ENCODE measurements around the gene ALKBH4.
"Not testable (repeated sequence)": the region's sequence is repeated elsewhere in the genome, so short reads cannot be mapped to it uniquely, and the experiment has no call there.

ALKBH4 gene

DNA sequence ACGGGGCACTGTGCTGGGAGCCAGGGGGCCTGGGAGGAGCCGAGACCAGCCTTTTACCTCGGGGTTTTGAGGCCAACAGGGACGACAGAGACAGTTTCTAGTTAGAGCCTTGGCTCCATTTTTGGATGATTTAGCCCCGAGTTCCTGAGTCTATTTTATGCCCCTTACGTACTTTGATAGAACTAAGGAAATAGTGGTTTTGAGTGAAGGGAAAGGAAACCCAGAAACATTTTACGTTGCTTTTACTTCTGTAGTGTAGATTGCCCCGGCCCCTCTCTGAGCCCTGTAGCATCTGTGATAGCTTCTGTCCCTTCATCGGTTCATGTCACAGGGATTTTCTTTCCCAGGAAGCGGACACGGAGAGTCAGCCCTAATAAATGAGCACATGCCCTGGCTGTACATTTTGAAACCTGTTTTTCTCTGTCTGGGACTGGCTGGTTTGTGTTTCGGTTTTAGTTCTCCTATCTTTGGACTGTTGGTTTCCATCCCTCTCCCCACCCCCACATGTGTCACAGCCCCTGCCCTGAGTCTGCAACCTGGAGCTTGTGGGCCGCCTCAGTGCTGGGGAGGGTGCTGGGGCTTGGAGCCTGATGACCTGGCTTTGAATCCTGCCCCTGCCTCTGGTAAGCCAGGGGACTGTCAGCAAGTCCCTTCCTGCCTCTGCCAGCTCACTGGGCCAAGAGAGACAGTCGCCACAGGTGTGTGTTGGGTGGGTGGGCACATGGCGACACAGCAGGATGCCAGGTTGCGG, 38.2 kb downstream of the ALKBH4 start:
- DNase-seq (ENCODE audit: low read depth), result peak; percentile 60

- DNase-seq (ENCODE audit: low read depth), result peak; percentile 72
These were observed 38.9 kb downstream of the ALKBH4 start for GRCh38 chr7:102425639-102426267.

GRCh38 chr7:102424787-102425218, 39.9 kb downstream of the ALKBH4 start:
- no peak for DNase-seq (ENCODE audit: low read depth)

DNA sequence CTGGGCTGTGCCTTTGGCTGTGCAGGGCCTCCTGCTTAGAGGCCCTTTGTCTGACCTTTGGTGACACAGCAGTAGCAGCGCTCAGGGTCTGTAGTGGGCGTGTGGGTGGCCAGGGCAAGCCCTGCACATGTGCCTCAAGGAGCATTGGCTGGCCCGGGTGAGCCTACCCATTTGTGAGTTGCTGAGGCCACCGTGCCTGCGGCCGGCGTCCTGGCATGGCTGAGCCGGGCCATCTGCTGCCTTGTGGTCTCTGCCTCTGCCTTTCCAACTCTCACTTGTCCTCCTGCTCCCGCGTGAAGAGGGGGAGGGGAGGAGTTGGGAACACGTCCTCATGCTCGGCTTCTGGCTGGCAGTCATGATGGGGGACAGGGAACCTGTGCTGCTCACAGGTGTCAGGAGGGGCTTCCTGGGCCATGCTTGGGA, 40.5 kb downstream of the ALKBH4 start:
- DNase-seq (ENCODE audit: low read depth), result no peak

DNA sequence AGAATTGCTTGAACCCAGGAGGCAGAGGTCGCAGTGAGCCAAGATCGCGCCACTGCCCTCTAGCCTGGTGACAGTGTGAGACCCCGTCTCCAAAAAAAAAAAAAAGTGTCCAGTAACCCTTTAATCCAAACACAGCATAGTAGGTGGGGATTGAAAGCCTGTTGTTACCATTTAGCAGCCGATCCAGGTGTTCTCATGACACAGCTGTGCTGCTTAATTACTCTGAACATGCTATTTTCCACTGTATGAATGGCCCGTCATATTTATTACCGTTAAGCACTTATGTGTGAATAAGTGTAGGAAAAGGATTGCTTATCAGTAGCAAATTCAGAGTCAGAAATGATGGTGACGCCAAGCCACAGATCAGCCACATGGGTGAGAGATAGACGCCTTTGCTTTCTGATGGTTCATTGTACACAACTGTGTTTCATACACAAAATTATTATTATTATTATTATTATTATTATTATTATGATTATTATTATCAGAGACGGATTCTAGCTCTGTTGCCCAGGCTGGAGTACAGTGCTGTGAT, 42.9 kb downstream of the ALKBH4 start:
- no peak for DNase-seq (ENCODE audit: low read depth)

DNA sequence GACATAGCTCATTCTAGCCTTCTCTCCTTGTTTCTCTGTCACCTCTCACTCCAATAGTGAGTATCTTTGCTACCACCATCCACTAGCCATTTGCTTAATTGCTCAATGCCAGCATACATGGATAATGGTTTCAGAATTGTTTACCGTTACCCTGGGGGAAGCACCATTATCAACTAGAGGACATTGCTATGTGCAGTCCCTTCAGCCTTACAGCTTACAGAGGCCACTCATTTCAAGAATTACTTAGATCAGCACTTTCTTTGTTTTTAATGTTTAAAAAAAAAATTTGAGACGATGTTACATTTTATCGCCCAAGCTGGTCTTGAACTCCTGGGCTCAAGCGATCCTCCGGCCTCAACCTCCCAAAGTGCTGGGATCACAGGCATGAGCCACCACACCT, 46.1 kb downstream of the ALKBH4 start:
- DNase-seq (ENCODE audit: low read depth), result no peak

GRCh38 chr7:102417105-102417504, 47.6 kb downstream of the ALKBH4 start:
- DNase-seq (ENCODE audit: low read depth), result no peak

GRCh38 chr7:102416406-102416805, 48.3 kb downstream of the ALKBH4 start:
- no peak for DNase-seq (ENCODE audit: low read depth)

GRCh38 chr7:102415685-102416225, 48.9 kb downstream of the ALKBH4 start:
- DNase-seq (ENCODE audit: low read depth), result peak; percentile 46

DNA sequence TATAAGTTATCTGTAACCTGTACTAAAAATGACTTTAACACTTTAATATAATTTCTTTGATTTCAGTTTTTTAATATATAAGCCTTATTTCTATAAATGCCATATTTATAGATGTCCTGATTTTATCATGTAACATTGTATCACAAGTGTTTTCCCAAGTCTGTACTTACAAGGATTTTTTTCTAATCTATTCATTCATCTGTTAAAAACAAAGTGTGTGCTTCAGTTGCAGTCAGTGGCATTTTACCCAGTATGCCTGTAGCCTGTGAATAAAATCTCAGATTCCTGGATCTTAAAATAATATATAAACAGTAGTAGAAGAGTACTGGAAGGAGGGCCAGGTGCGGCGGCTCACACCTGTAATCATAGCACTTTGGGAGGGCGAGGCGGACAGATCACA, 51.1 kb downstream of the ALKBH4 start:
- DNase-seq (ENCODE audit: low read depth), result no peak

GRCh38 chr7:102413091-102413490, 51.6 kb downstream of the ALKBH4 start:
- no peak for DNase-seq (ENCODE audit: low read depth)

DNA sequence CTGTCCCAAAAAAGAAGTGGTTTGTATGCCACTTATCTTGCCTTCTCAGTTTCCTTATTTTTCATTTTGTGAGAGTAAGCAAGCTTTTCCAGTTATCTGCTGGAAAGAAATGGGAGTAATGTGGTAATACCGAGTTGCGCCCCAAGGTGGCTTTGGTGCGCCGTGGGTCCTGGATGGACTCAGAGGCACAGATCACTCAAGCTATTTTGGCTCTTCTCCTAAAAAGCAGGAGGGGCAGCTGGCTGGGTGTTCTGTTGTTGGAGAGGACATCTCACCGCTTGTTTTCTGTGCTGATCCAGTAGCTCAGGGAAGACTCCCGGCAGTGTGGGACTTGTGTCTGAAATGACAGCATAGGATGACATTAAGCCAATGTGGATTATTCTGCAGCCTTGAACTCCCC, 52.1 kb downstream of the ALKBH4 start:
- no peak for DNase-seq (ENCODE audit: low read depth)

DNA sequence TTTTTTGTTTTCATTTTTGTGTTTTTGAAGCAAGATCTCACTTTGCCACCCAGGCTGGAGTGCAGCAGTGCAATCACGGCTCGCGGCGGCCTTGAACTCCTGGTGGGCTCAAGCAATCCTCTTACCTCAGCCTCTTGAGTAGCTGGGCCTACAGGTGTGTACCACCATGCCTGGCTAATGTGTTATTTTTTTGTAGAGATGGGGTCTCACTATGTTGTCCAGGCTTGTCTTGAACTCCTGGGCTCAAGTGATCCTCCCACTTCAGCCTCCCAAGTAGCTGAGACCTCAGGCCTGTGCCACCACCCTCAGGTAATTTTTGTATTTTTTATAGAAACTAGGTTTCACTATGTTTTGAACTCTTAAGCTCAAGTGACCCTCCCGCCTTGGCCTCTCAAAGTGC, 53.7 kb downstream of the ALKBH4 start:
- no peak for DNase-seq (ENCODE audit: low read depth)

GRCh38 chr7:102410123-102410522, 54.5 kb downstream of the ALKBH4 start:
- no peak for DNase-seq (ENCODE audit: low read depth)

DNA sequence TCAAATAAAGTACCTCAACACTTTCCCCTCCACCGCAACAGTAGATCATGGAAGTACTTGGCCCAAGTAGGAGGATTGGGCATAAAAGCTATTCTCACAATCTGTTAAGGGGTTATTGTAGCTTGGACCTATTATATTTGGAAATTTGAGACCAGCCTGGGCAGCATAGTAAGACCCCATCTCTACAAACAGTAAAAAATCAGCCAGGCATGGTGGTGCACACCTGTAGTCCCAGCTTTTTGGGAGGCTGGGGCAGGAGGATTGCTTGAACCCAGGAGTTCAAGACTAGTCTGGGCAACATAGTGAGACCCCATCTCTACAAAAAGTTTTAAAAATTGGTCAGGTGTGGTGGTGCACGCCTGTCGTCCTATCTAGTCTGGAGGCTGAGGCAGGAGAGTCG, 55.3 kb downstream of the ALKBH4 start:
- no peak for DNase-seq (ENCODE audit: low read depth)

DNA sequence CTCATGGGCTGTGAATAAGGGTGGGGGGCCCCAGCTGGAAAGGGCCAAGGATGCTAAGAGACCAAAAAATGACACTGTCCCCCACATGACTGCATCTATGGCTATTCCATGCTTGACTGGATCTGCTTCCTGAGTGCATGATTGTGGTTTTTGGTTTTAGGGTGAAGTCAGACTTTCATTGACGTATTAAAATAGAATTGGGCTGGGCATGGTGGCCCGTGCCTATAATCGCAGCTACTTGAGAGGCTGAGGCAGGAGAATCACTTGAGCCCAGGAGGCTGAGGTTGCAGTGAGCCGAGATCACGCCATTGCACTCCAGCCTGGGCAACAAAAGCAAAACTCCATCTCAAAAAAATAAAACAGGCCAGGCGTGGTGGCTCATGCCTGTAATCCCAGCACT, 56.1 kb downstream of the ALKBH4 start:
- DNase-seq (ENCODE audit: low read depth), result not testable (repeated sequence)

- DNase-seq (ENCODE audit: low read depth), result no peak
These were observed 56.8 kb downstream of the ALKBH4 start for GRCh38 chr7:102407910-102408309.
